CD8-positive, alpha-beta memory T cell (primary cell): ENCODE results near the gene RTN4RL1. TPM values are rescaled to one million over a fixed set of nuclear protein-coding genes. Genes with fewer than 3 reads are reported as not detected.

Source experiments
- CTCF ChIA-PET: fragments of 350-600 bp; sonication (Branson Sonifier 250); formaldehyde crosslinking; loops from one replicate; lab custom pipeline; 2021; ENCODE audit warnings: antibody characterized with exemption; lab: Charles Lee
- POLR2A ChIA-PET: fragments of 350-600 bp; sonication (Branson Sonifier 250); formaldehyde crosslinking; loops from one replicate; lab custom pipeline; 2021; ENCODE audit warnings: antibody characterized with exemption; lab: Charles Lee
- DNase-seq, 5 donors: peaks; one replicate each; pipeline versions ENCODE4 v3.0.0 to v3.0.0-alpha.2; 2020 to 2022; ENCODE audit warnings: mixed read lengths in 1 of 5
- H3K27ac ChIP-seq: one replicate; pipeline ENCODE4 v1.7.0; 2013; ENCODE audit warnings: low read depth, mild to moderate bottlenecking, low read length, moderate library complexity
- H3K27me3 ChIP-seq: 2 replicates; pipeline ENCODE4 v1.7.0; 2013; ENCODE audit warnings: low read length, mild to moderate bottlenecking; ENCODE audit not compliant: insufficient read depth, poor library complexity, severe bottlenecking
- H3K36me3 ChIP-seq: 2 replicates; pipeline ENCODE4 v1.7.0; 2013; ENCODE audit warnings: mild to moderate bottlenecking, low read length, moderate library complexity; ENCODE audit not compliant: insufficient read depth
- H3K4me1 ChIP-seq: 2 replicates; pipeline ENCODE4 v1.7.0; 2013; ENCODE audit warnings: mild to moderate bottlenecking, low read length, moderate library complexity; ENCODE audit not compliant: insufficient read depth
- H3K4me3 ChIP-seq: 2 replicates; pipeline ENCODE4 v1.7.0; 2013; ENCODE audit warnings: mild to moderate bottlenecking, low read length
- H3K9me3 ChIP-seq: 2 replicates; pipeline ENCODE4 v1.7.0; 2013; ENCODE audit warnings: mild to moderate bottlenecking, low read length
- H3K27ac Mint-ChIP-seq, 8 donors: one replicate each; pipeline ENCODE4 v1.8.0; 2020 to 2021; ENCODE audit warnings: mixed read lengths in 8 of 8, mild to moderate bottlenecking in 6 of 8, inconsistent platforms in 3 of 8, moderate library complexity in 3 of 8
- H3K27me3 Mint-ChIP-seq, 2 donors: one replicate each; pipeline ENCODE4 v1.8.0; 2020 to 2021; ENCODE audit warnings: mixed read lengths in 2 of 2, mild to moderate bottlenecking in 1 of 2, moderate library complexity in 1 of 2
- H3K36me3 Mint-ChIP-seq, 3 donors: one replicate each; pipeline ENCODE4 v1.8.0; 2020 to 2021; ENCODE audit warnings: mixed read lengths in 3 of 3, inconsistent platforms in 1 of 3, mild to moderate bottlenecking in 1 of 3
- H3K4me1 Mint-ChIP-seq, 3 donors: one replicate each; pipeline ENCODE4 v1.8.0; 2020 to 2021; ENCODE audit warnings: mixed read lengths in 3 of 3, inconsistent platforms in 1 of 3, mild to moderate bottlenecking in 1 of 3
- H3K4me3 Mint-ChIP-seq, 7 donors: one replicate each; pipeline ENCODE4 v1.8.0; 2020 to 2021; ENCODE audit warnings: mixed read lengths in 7 of 7, mild to moderate bottlenecking in 6 of 7, moderate library complexity in 4 of 7, inconsistent platforms in 2 of 7
- H3K9me3 Mint-ChIP-seq, 5 donors: one replicate each; pipeline ENCODE4 v1.8.0; 2020 to 2022; ENCODE audit warnings: mixed read lengths in 5 of 5, mild to moderate bottlenecking in 3 of 5, moderate library complexity in 2 of 5, inconsistent platforms in 1 of 5
- polyA plus RNA-seq: library from polyadenylated mRNA; unstranded; fragments of 300-500 nt; fragmentation: Illumina TruSeq; gene quantifications from one replicate; pipeline ENCODE4 v1.2.3, GENCODE V29; 2021
- total RNA-seq, 2 experiments: library from RNA; stranded (reverse); gene quantifications; one replicate each; pipeline ENCODE4 v1.2.3, GENCODE V29; 2021

Gene RTN4RL1
- total and polyA plus RNA-seq, 3 experiments from 2014 or later = 0.32 to 1.2 (median 1.0) TPM

- Mint-ChIP-seq H3K4me3 (no peak overlapping the region), H3K27me3 (peaks cover 17 to 36% of the 10 kb centered on the region in 2 donors), H3K9me3 (no peaks in the 10 kb centered on the region), H3K27ac (no peak overlapping the region), H3K4me1 (peaks cover 2 to 9% (median 3%) of the 10 kb centered on the region in 3 donors), H3K36me3 (no peaks in the 10 kb centered on the region)
- peak in 1 of 5 donors; percentile 5 for DNase-seq
- H3K4me3 ChIP-seq = no peak overlapping the region
- POLR2A ChIA-PET = no interaction called here
- H3K9me3 ChIP-seq = no peaks in the 10 kb centered on the region
- H3K27ac ChIP-seq = no peak overlapping the region
- H3K4me1 ChIP-seq = no peaks in the 10 kb centered on the region
- H3K27me3 ChIP-seq = peaks cover 4% of the 10 kb centered on the region
- CTCF ChIA-PET = no interaction called here
- H3K36me3 ChIP-seq = no peaks in the 10 kb centered on the region
These were observed 27.0 kb downstream of the RTN4RL1 start for GRCh38 chr17:1997927-1998742.

GRCh38 chr17:1997289-1997926 is 27.7 kb downstream of the RTN4RL1 start:
- POLR2A ChIA-PET = no interaction called here
- peaks cover 4% of the 10 kb centered on the region for H3K27me3 ChIP-seq

GRCh38 chr17:1996800-1997288 is 28.3 kb downstream of the RTN4RL1 start:
- CTCF ChIA-PET = no interaction called here
- no peaks in the 10 kb centered on the region for H3K4me1 ChIP-seq

More at GRCh38 chr17:1997289-1997926, 27.7 kb downstream of the RTN4RL1 start:
- Histone ChIP-seq H3K36me3 (no peaks in the 10 kb centered on the region), H3K27ac (no peak overlapping the region), H3K4me1 (no peaks in the 10 kb centered on the region), H3K4me3 (no peak overlapping the region), H3K9me3 (no peaks in the 10 kb centered on the region)
- Mint-ChIP-seq H3K27ac (peak overlapping the region in 1 of 8 donors; percentile 23), H3K4me3 (no peak overlapping the region), H3K9me3 (no peaks in the 10 kb centered on the region), H3K36me3 (no peaks in the 10 kb centered on the region), H3K27me3 (peaks cover 17 to 36% of the 10 kb centered on the region in 2 donors), H3K4me1 (peaks cover 2 to 9% (median 3%) of the 10 kb centered on the region in 3 donors)
- CTCF ChIA-PET = no interaction called here
- no peak for DNase-seq

GRCh38 chr17:1995907-1996799 is 29.0 kb downstream of the RTN4RL1 start:
- Histone ChIP-seq H3K36me3 (no peaks in the 10 kb centered on the region), H3K9me3 (no peaks in the 10 kb centered on the region), H3K27ac (no peak overlapping the region), H3K4me1 (no peaks in the 10 kb centered on the region), H3K4me3 (no peak overlapping the region), H3K27me3 (peaks cover 4% of the 10 kb centered on the region)
- peaks cover 2 to 9% (median 3%) of the 10 kb centered on the region in 3 donors for H3K4me1 Mint-ChIP-seq
- no peak overlapping the region for H3K27ac Mint-ChIP-seq
- CTCF ChIA-PET = no interaction called here
- peaks cover 17 to 36% of the 10 kb centered on the region in 2 donors for H3K27me3 Mint-ChIP-seq
- H3K4me3 Mint-ChIP-seq = no peak overlapping the region
- DNase-seq = no peak
- POLR2A ChIA-PET = no interaction called here
- H3K36me3 Mint-ChIP-seq = no peaks in the 10 kb centered on the region
- no peaks in the 10 kb centered on the region for H3K9me3 Mint-ChIP-seq

More at GRCh38 chr17:1996800-1997288, 28.3 kb downstream of the RTN4RL1 start:
- no peaks in the 10 kb centered on the region for H3K9me3 ChIP-seq
- H3K27me3 Mint-ChIP-seq = peaks cover 17 to 36% of the 10 kb centered on the region in 2 donors
- no peak overlapping the region for H3K4me3 ChIP-seq
- DNase-seq = no peak
- no peaks in the 10 kb centered on the region for H3K9me3 Mint-ChIP-seq
- peak overlapping the region in 1 of 8 donors; percentile 23 for H3K27ac Mint-ChIP-seq
- no peaks in the 10 kb centered on the region for H3K36me3 Mint-ChIP-seq
- no peak overlapping the region for H3K27ac ChIP-seq
- peaks cover 4% of the 10 kb centered on the region for H3K27me3 ChIP-seq
- peaks cover 2 to 9% (median 3%) of the 10 kb centered on the region in 3 donors for H3K4me1 Mint-ChIP-seq
- no peaks in the 10 kb centered on the region for H3K36me3 ChIP-seq
- H3K4me3 Mint-ChIP-seq = no peak overlapping the region
- POLR2A ChIA-PET = no interaction called here

GRCh38 chr17:1995321-1995892 is 29.7 kb downstream of the RTN4RL1 start:
- Histone ChIP-seq H3K9me3 (no peaks in the 10 kb centered on the region), H3K36me3 (no peaks in the 10 kb centered on the region), H3K4me1 (no peaks in the 10 kb centered on the region), H3K27me3 (peaks cover 4% of the 10 kb centered on the region), H3K27ac (no peak overlapping the region), H3K4me3 (no peak overlapping the region)
- Mint-ChIP-seq H3K27ac (no peak overlapping the region), H3K9me3 (no peaks in the 10 kb centered on the region), H3K4me1 (peaks cover 2 to 9% (median 3%) of the 10 kb centered on the region in 3 donors), H3K4me3 (no peak overlapping the region), H3K27me3 (peaks cover 20 to 36% of the 10 kb centered on the region in 2 donors), H3K36me3 (no peaks in the 10 kb centered on the region)
- no peak for DNase-seq
- POLR2A ChIA-PET = no interaction called here
- CTCF ChIA-PET = no interaction called here

- POLR2A ChIA-PET = no interaction called here
- H3K27ac ChIP-seq = no peak overlapping the region
- no peaks in the 10 kb centered on the region for H3K4me1 ChIP-seq
- DNase-seq = no peak
- H3K9me3 ChIP-seq = no peaks in the 10 kb centered on the region
- no peaks in the 10 kb centered on the region for H3K36me3 ChIP-seq
- Mint-ChIP-seq H3K4me3 (no peak overlapping the region), H3K27ac (no peak overlapping the region), H3K27me3 (peaks cover 20 to 30% of the 10 kb centered on the region in 2 donors), H3K9me3 (no peaks in the 10 kb centered on the region), H3K36me3 (no peaks in the 10 kb centered on the region), H3K4me1 (peaks cover 2 to 9% (median 3%) of the 10 kb centered on the region in 3 donors)
- peaks cover 4% of the 10 kb centered on the region for H3K27me3 ChIP-seq
- H3K4me3 ChIP-seq = no peak overlapping the region
- CTCF ChIA-PET = no interaction called here
These were observed 30.4 kb downstream of the RTN4RL1 start for GRCh38 chr17:1994707-1995106.

GRCh38 chr17:1992541-1992940 is 32.6 kb downstream of the RTN4RL1 start:
- no peak for DNase-seq
- H3K36me3 ChIP-seq = no peaks in the 10 kb centered on the region
- ChIA-PET POLR2A (no interaction called here), CTCF (no interaction called here)
- no peaks in the 10 kb centered on the region for H3K9me3 ChIP-seq
- no peaks in the 10 kb centered on the region for H3K4me1 ChIP-seq
- Mint-ChIP-seq H3K4me3 (no peak overlapping the region), H3K4me1 (peaks cover 0 to 5% (median 0%) of the 10 kb centered on the region in 3 donors), H3K27me3 (peaks cover 14 to 25% of the 10 kb centered on the region in 2 donors), H3K27ac (no peak overlapping the region), H3K9me3 (no peaks in the 10 kb centered on the region), H3K36me3 (no peaks in the 10 kb centered on the region)
- peaks cover 4% of the 10 kb centered on the region for H3K27me3 ChIP-seq
- no peak overlapping the region for H3K4me3 ChIP-seq
- no peak overlapping the region for H3K27ac ChIP-seq
